GM12801 (cell line): ENCODE results near the gene RAI1.

Source experiments
- CTCF ChIP-seq: IDR thresholded peaks from one replicate; pipeline ENCODE4 v1.5.1; 2011; ENCODE audit warnings: control low read depth; ENCODE audit not compliant: insufficient read length; ENCODE audit errors: extremely low read depth

RAI1 gene

GRCh38 chr17:17675416-17675815, 5.8 kb upstream of the RAI1 start:
- TF ChIP-seq CTCF: no peak

GRCh38 chr17:17675925-17676534, 5.2 kb upstream of the RAI1 start:
- no peak for TF ChIP-seq CTCF

GRCh38 chr17:17676752-17677151, 4.5 kb upstream of the RAI1 start:
- no peak for TF ChIP-seq CTCF

- TF ChIP-seq CTCF: no peak
These were observed 3.8 kb upstream of the RAI1 start for GRCh38 chr17:17677299-17678040.

GRCh38 chr17:17679243-17679642, 2.0 kb upstream of the RAI1 start:
- TF ChIP-seq CTCF: no peak

- TF ChIP-seq CTCF: no peak
These were observed 1.5 kb upstream of the RAI1 start for GRCh38 chr17:17679748-17680147.

- TF ChIP-seq CTCF: no peak
These were observed 626 bp upstream of the RAI1 start for GRCh38 chr17:17680477-17681186.
